SK-N-MC (cell line): ENCODE results near the gene PUS7.

Experiments
- DNase-seq: peaks from one replicate; pipeline ENCODE4 v3.0.0-alpha.2; 2011; ENCODE audit warnings: low read depth, low spot score
- H3K27ac ChIP-seq: fragments of 200-600 bp; sonication (generic); 2 replicates; pipeline ENCODE4 v1.5.1; 2016; ENCODE audit warnings: mixed run types
- H3K36me3 ChIP-seq: fragments of 200-600 bp; sonication (generic); 2 replicates; pipeline ENCODE4 v1.6.1; 2017; ENCODE audit warnings: antibody characterized with exemption, low read length, mixed read lengths; ENCODE audit not compliant: insufficient read depth
- H3K4me3 ChIP-seq: fragments of 200-600 bp; sonication (generic); 2 replicates; pipeline ENCODE4 v1.5.1; 2016
- H3K9ac ChIP-seq: fragments of 200-600 bp; sonication (generic); 2 replicates; pipeline ENCODE4 v1.8.0; 2017; ENCODE audit warnings: mixed run types, mixed read lengths; ENCODE audit not compliant: insufficient read length
- H3K9me3 ChIP-seq: fragments of 200-600 bp; sonication (generic); 2 replicates; pipeline ENCODE4 v1.6.1; 2017; ENCODE audit warnings: low read depth, mild to moderate bottlenecking, antibody characterized with exemption, low read length, moderate library complexity, mixed read lengths
- EZH2 ChIP-seq: fragments of 200-600 bp; sonication (generic); IDR thresholded peaks from one replicate; pipeline ENCODE4 v1.6.1; 2017; ENCODE audit warnings: antibody characterized with exemption
- FOXP2 ChIP-seq: optimal IDR thresholded peaks from 2 replicates; pipeline ENCODE3; 2011; ENCODE audit warnings: mild to moderate bottlenecking, moderate library complexity; ENCODE audit not compliant: insufficient read depth; ENCODE audit errors: extremely low read length, control extremely low read depth
- POLR2AphosphoS5 ChIP-seq: IDR thresholded peaks from 2 replicates; pipeline ENCODE4 v1.6.1; 2012; ENCODE audit warnings: mild to moderate bottlenecking, low read depth, low read length, borderline replicate concordance

PUS7 gene, protein sequence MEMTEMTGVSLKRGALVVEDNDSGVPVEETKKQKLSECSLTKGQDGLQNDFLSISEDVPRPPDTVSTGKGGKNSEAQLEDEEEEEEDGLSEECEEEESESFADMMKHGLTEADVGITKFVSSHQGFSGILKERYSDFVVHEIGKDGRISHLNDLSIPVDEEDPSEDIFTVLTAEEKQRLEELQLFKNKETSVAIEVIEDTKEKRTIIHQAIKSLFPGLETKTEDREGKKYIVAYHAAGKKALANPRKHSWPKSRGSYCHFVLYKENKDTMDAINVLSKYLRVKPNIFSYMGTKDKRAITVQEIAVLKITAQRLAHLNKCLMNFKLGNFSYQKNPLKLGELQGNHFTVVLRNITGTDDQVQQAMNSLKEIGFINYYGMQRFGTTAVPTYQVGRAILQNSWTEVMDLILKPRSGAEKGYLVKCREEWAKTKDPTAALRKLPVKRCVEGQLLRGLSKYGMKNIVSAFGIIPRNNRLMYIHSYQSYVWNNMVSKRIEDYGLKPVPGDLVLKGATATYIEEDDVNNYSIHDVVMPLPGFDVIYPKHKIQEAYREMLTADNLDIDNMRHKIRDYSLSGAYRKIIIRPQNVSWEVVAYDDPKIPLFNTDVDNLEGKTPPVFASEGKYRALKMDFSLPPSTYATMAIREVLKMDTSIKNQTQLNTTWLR

DNA sequence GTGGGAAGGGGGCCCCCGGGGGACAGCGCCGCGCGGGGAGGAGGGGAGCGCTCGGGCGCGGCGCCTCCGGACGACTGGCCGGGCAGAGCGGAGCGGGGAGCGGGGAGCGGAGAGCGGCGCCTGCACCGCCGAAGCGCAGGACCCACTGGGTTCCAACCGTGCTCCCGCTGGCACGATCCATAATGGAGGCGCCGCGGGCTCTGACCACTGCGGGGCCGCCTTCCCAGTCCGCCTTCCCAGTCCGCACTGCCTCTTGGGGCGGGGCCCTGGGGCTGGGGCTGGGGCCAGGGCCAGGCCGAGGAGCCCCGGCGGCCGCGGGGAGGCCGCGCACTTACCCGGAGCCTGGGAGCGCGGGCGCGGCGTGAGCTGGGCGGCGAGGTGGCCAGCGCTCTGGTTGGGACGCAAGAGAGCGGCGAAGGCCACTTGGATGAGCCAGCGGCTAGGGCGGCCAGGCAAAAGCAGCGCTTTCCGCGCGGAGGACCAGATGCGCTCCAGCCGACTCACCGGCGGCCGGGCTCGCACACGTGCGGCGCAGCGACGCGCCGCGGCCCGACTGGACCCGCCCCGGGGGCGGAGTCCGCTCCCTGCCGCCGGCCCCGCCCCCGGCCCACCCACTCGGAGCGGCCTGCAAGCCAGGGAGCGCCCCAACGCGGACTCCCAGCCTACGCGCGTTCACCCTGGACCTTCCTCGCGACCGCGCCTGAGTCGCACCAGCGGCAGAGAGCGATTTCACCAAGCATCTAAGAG, at the start of gene PUS7:
PUS7 (minus strand) TSS at position 555 of the 747 bp plus-strand sequence. CDS start 13,759 bp downstream, outside the sequence.
- TF ChIP-seq FOXP2 (no peak), POLR2AphosphoS5 (peak; percentile 89)
- peak within 1 kb of the TSS; percentile 68; the same call in 1 of the 2 replicates for H3K27ac ChIP-seq
- H3K36me3 ChIP-seq = peaks cover 29% of the 10 kb centered on the region
- DNase-seq = no peak
- peak within 1 kb of the TSS; percentile 99 for H3K4me3 ChIP-seq
- no peaks in the 10 kb centered on the region for H3K9me3 ChIP-seq
- H3K9ac ChIP-seq = peak within 1 kb of the TSS; percentile 88

DNA sequence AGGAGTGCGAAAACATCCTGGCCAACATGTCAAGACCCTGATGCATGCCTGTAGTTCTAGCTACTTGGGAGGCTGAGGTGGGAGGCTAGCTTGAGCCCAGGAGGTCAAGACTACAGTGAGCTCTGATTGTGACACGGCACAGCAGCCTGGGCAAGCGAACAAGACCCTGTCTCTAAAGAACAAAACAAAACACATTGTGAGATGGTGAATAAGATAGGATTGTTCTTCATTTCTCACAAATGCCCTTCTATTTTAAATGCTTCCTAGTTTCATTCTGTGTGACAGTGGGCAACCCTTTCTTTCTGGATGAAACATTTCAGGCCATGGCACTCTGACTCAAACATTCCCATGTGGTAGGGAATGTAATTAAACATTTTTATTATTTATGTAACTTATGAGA, 45.8 kb upstream of the PUS7 start:
- peaks cover 55% of the 10 kb centered on the region for H3K36me3 ChIP-seq
- TF ChIP-seq POLR2AphosphoS5 (no peak), FOXP2 (no peak), EZH2 (no peak)
- no peak overlapping the region for H3K9ac ChIP-seq
- DNase-seq = no peak
- no peak overlapping the region for H3K27ac ChIP-seq
- H3K4me3 ChIP-seq = no peak overlapping the region
- H3K9me3 ChIP-seq = no peaks in the 10 kb centered on the region

DNA sequence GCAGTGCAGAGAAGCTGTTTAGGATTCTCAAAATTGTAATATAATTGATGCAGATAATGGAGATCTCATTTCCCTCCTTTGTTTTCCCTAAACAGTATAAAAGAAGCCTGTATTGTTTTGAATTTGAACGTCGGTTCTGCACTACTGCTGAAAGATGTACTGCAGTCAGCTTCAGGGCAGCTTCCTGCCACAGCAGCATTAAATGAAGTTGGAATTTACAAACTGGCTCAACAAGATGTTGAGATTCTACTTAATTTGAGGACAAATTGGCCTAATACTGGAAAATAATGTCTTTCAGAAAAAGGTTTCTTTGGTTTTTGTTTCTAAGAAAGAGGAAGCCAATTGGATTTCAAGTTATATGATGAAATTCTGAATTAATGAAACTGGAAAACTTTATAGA, 45.0 kb upstream of the PUS7 start:
- TF ChIP-seq FOXP2 (no peak), EZH2 (no peak), POLR2AphosphoS5 (no peak)
- Histone ChIP-seq H3K27ac (no peak overlapping the region), H3K4me3 (no peak overlapping the region), H3K9me3 (no peaks in the 10 kb centered on the region), H3K36me3 (peaks cover 60% of the 10 kb centered on the region), H3K9ac (no peak overlapping the region)
- no peak for DNase-seq

DNA sequence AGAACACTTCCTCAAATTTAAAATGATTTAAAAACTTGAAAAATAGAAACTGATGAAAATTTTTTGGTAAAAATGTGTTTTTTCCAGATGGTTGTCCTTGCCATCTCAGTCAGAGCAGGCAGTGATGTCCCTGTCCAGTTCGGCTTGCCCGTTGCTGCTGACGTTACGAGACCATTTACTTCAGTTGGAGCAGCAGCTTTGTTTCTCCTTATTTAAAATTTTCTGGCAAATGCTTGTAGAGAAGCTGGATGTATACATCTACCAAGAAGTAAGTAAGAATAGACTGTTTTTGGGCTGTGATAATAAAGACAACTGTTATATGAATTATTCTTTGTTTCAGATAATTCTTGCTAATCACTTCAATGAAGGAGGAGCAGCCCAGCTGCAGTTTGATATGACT, 43.1 kb upstream of the PUS7 start:
- Histone ChIP-seq H3K4me3 (no peak overlapping the region), H3K9ac (no peak overlapping the region), H3K27ac (no peak overlapping the region), H3K9me3 (no peaks in the 10 kb centered on the region), H3K36me3 (peaks cover 66% of the 10 kb centered on the region)
- TF ChIP-seq EZH2 (no peak), FOXP2 (no peak), POLR2AphosphoS5 (no peak)
- no peak for DNase-seq

DNA sequence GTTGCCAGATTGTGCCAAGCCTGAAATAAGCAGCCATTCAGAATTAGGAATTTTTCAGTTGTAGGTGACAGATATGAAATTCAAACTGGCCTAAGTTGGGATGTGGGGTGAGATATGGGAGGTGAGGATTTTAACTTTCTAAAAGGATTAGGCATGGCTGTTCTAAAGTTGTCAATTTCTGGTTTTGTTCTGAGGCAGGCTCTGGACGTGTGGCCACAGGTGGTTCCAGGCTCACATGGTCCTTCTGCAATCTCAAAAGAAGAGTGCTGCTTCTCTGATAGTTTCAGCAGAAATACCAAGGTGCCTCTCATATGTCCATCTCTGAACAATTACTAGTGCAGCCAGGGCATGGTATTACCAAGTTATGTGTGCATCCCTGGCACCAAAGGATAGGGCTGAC, 37.9 kb upstream of the PUS7 start:
- Histone ChIP-seq H3K9ac (no peak overlapping the region), H3K9me3 (no peaks in the 10 kb centered on the region), H3K27ac (no peak overlapping the region), H3K36me3 (peaks cover 61% of the 10 kb centered on the region), H3K4me3 (no peak overlapping the region)
- DNase-seq = no peak
- TF ChIP-seq FOXP2 = no peak
- no peak for TF ChIP-seq EZH2
- TF ChIP-seq POLR2AphosphoS5 = no peak

DNA sequence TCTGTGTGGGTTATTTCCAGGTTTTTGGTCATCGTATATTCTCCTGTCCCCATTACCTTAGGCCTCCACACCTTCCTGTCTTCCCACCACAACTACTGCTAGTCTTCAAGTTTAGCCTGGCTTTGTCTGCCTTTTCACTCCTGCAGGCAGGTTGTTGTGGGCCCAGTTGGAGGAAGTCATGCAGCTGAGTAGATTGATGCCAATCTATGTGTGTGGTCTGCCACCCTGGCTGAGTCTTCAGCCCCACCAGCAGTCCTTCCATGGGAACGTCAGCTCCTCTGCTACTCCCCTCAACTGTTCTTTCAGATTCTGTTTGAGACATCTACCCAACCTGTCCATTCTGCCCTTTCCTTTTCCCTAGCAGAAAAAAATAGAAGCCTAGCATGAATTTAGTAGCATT, 16.3 kb upstream of the PUS7 start:
- Histone ChIP-seq H3K9ac (no peak overlapping the region), H3K9me3 (no peaks in the 10 kb centered on the region), H3K27ac (no peak overlapping the region), H3K4me3 (no peak overlapping the region), H3K36me3 (peaks cover 53% of the 10 kb centered on the region)
- TF ChIP-seq POLR2AphosphoS5 (no peak), EZH2 (no peak), FOXP2 (no peak)
- no peak for DNase-seq

DNA sequence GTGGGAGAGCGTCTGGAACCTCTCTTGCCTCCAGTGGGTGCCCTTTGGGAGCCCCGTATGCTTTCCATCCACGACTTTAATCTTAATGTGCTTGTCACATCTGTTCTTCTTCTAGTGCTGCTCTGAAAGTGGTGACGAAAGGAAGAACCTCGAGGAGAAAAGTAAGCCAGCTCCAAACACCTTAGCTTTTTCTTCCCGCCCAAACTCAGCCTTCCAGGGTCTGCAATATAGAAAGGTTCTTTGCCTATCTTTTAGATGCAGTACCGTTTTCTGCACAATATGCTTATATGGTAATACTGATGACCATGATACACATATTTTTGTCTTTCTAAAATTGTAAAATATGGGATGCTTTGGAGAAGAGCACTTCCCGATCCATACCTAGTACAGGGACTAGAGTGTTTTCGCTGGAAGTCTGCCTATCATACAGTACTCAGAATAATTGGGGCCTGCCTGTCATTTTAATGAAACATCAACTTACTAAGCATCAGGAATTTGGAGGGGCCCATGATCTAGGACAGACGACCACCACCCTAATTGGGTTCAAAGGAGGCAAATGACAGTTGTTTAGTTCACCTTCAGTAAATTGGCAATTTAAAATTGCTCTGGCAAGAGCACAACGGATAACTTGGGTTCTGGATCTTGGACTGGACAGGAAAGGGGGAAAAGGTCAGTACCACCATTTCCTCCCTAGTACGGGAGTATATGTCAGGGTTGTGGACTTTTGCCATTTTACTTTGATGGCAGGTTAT, 10.8 kb upstream of the PUS7 start:
- H3K9me3 ChIP-seq = no peaks in the 10 kb centered on the region
- H3K36me3 ChIP-seq = peaks cover 12% of the 10 kb centered on the region; the same call in 1 of the 2 replicates
- no peak for DNase-seq
- no peak overlapping the region for H3K27ac ChIP-seq
- H3K9ac ChIP-seq = peak overlapping the region; percentile 99
- H3K4me3 ChIP-seq = peak overlapping the region; percentile 98
- TF ChIP-seq FOXP2 (no peak), POLR2AphosphoS5 (no peak), EZH2 (no peak)
